ENCODE measurements around the gene MT2A. TPM values are rescaled to one million over a fixed set of nuclear protein-coding genes. Genes with fewer than 3 reads are reported as not detected.
A peak's percentile ranks its signal among the peaks of the same experiment; 100 is the strongest.

Gene MT2A
- 64.9 and 70.3 TPM in 2 replicates for total RNA-seq
- polyA plus RNA-seq = 914 and 1,143 TPM in 2 replicates

- no peak within 1 kb of the TSS for H2AFZ ChIP-seq
- WGBS (ENCODE audit: low lambda C conversion rate, missing lambda C conversion rate) = 9% methylated on average over 62 of the region's 62 CpGs
- peaks cover 26% of the 10 kb centered on the region for H3K4me1 ChIP-seq (ENCODE audit: insufficient read depth)
These were observed at the start of gene MT2A for GRCh38 chr16:56608043-56608875. TSS of gene MT2A (plus strand) at chr16:56608584. CDS start at chr16:56608656, 72 bp downstream.

GRCh38 chr16:56559109-56559508 is 49.3 kb upstream of the MT2A start:
- H3K9me2 ChIP-seq (replicated peaks; ENCODE audit: insufficient read depth) = no peaks in the 10 kb centered on the region
- peaks cover 4% of the 10 kb centered on the region for H3K27me3 ChIP-seq
- DNase-seq (ENCODE audit: low spot score) = no peak
- no peak overlapping the region for H3K27ac ChIP-seq
- H3K4me3 ChIP-seq = no peak overlapping the region
- H3K4me2 ChIP-seq = no peak overlapping the region
- H2AFZ ChIP-seq = no peak overlapping the region
- no peaks in the 10 kb centered on the region for H3K79me2 ChIP-seq
- H3K9me3 ChIP-seq (ENCODE audit: low read depth) = no peaks in the 10 kb centered on the region
- no peaks in the 10 kb centered on the region for H3K4me1 ChIP-seq (ENCODE audit: insufficient read depth)
- H3K36me3 ChIP-seq (replicated peaks; ENCODE audit: insufficient read depth, low read depth) = no peaks in the 10 kb centered on the region
- no peaks in the 10 kb centered on the region for H4K20me1 ChIP-seq (ENCODE audit: insufficient read depth, poor library complexity, severe bottlenecking)
- WGBS (ENCODE audit: low lambda C conversion rate, missing lambda C conversion rate) = 88% methylated on average over 4 of the region's 4 CpGs
- TF ChIP-seq CTCF (IDR thresholded peaks at IDR 0.05; ENCODE audit: poor library complexity) (no peak), EZH2 (IDR thresholded peaks at IDR 0.05; ENCODE audit: borderline replicate concordance) (no peak), EZH2phosphoT487 (IDR thresholded peaks at IDR 0.05; ENCODE audit: low read depth, severe bottlenecking, unreplicated experiment) (no peak)

More at GRCh38 chr16:56608043-56608875, at the start of gene MT2A:
- peak within 1 kb of the TSS; percentile 87 for H3K27ac ChIP-seq
- H3K9me3 ChIP-seq (ENCODE audit: low read depth) = no peaks in the 10 kb centered on the region
- TF ChIP-seq CTCF (IDR thresholded peaks at IDR 0.05; ENCODE audit: poor library complexity) (no peak), EZH2phosphoT487 (IDR thresholded peaks at IDR 0.05; ENCODE audit: low read depth, severe bottlenecking, unreplicated experiment) (no peak), EZH2 (IDR thresholded peaks at IDR 0.05; ENCODE audit: borderline replicate concordance) (no peak)
- H3K27me3 ChIP-seq = peaks cover 4% of the 10 kb centered on the region
- H3K9me2 ChIP-seq (replicated peaks; ENCODE audit: insufficient read depth) = no peaks in the 10 kb centered on the region
- DNase-seq (ENCODE audit: low spot score) = peak; percentile 98
- H3K4me2 ChIP-seq = peak within 1 kb of the TSS; percentile 82
- H3K36me3 ChIP-seq (replicated peaks; ENCODE audit: insufficient read depth, low read depth) = no peaks in the 10 kb centered on the region
- H3K4me3 ChIP-seq = peak within 1 kb of the TSS; percentile 6
- H3K79me2 ChIP-seq = no peaks in the 10 kb centered on the region
- H4K20me1 ChIP-seq (ENCODE audit: insufficient read depth, poor library complexity, severe bottlenecking) = no peaks in the 10 kb centered on the region

GRCh38 chr16:56560447-56560846 is 47.9 kb upstream of the MT2A start:
- Histone ChIP-seq H3K27me3 (peaks cover 4% of the 10 kb centered on the region), H3K79me2 (no peaks in the 10 kb centered on the region), H3K4me1 (ENCODE audit: insufficient read depth) (no peaks in the 10 kb centered on the region), H3K36me3 (replicated peaks; ENCODE audit: insufficient read depth, low read depth) (no peaks in the 10 kb centered on the region), H3K4me3 (no peak overlapping the region), H3K27ac (no peak overlapping the region), H2AFZ (no peak overlapping the region), H4K20me1 (ENCODE audit: insufficient read depth, poor library complexity, severe bottlenecking) (no peaks in the 10 kb centered on the region), H3K9me3 (ENCODE audit: low read depth) (no peaks in the 10 kb centered on the region), H3K9me2 (replicated peaks; ENCODE audit: insufficient read depth) (no peaks in the 10 kb centered on the region), H3K4me2 (no peak overlapping the region)
- 0% methylated on average over 1 of the region's 1 CpG for WGBS (ENCODE audit: low lambda C conversion rate, missing lambda C conversion rate)
- DNase-seq (ENCODE audit: low spot score) = no peak
- TF ChIP-seq EZH2phosphoT487 (IDR thresholded peaks at IDR 0.05; ENCODE audit: low read depth, severe bottlenecking, unreplicated experiment) (no peak), CTCF (IDR thresholded peaks at IDR 0.05; ENCODE audit: poor library complexity) (no peak), EZH2 (IDR thresholded peaks at IDR 0.05; ENCODE audit: borderline replicate concordance) (no peak)
